Transverse colon (tissue), 4 donors: ENCODE data around the gene ACTL7B. TPM values are rescaled to one million over a fixed set of nuclear protein-coding genes. Genes with fewer than 3 reads are reported as not detected.
A peak's percentile ranks its signal among the peaks of the same experiment; 100 is the strongest.
"Not testable (repeated sequence)": the region's sequence is repeated elsewhere in the genome, so short reads cannot be mapped to it uniquely, and the experiment has no call there.

ENCODE experiments used
- DNase-seq: peaks from one replicate; pipeline ENCODE4 v3.0.0-alpha.2; 2019
- H3K27ac ChIP-seq, 4 donors: fragments of 200-600 bp; sonication (generic); 2 replicates each; pipeline ENCODE4 v1.5.1; 2016 to 2018; ENCODE audit warnings: inconsistent platforms in 4 of 4
- H3K27me3 ChIP-seq: fragments of 200-600 bp; sonication (generic); 2 replicates; pipeline ENCODE4 v1.5.1; 2017; ENCODE audit warnings: inconsistent platforms
- H3K36me3 ChIP-seq, 4 donors: fragments of 200-600 bp; sonication (generic); 2 replicates each; pipeline ENCODE4 v1.5.1; 2017 to 2019; ENCODE audit warnings: inconsistent platforms in 4 of 4
- H3K4me1 ChIP-seq, 4 donors: fragments of 200-600 bp; sonication (generic); 2 replicates each; pipeline ENCODE4 v1.5.1; 2017 to 2020; ENCODE audit warnings: inconsistent platforms in 4 of 4
- H3K4me3 ChIP-seq, 4 donors: fragments of 200-600 bp; sonication (generic); 1 replicate in 1 of 4; 2 replicates in 3 of 4; pipeline versions ENCODE4 v1.5.1 to v1.6.1; 2017 to 2019; ENCODE audit warnings: inconsistent platforms in 4 of 4
- H3K9me3 ChIP-seq, 2 donors: fragments of 200-600 bp; sonication (generic); 2 replicates each; pipeline ENCODE4 v1.5.1; 2017 to 2019; ENCODE audit warnings: inconsistent platforms in 2 of 2
- CTCF ChIP-seq, 5 experiments: fragments of 200-600 bp in 3 of 5; fragments of 450-650 bp in 2 of 5; sonication (generic) in 3 of 5; IDR thresholded peaks; 1 replicate in 2 of 5; 2 replicates in 3 of 5; pipeline ENCODE4 v1.5.1; 2016 to 2017; ENCODE audit warnings: antibody characterized with exemption in 5 of 5, inconsistent platforms in 3 of 5, mild to moderate bottlenecking in 2 of 5, moderate library complexity in 1 of 5
- EP300 ChIP-seq: sonication (generic); formaldehyde crosslinking; IDR thresholded peaks from one replicate; pipeline ENCODE4 v1.6.1; 2017; ENCODE audit warnings: antibody characterized with exemption, low read depth
- POLR2A ChIP-seq: fragments of 450-650 bp; IDR thresholded peaks from one replicate; pipeline ENCODE4 v1.6.1; 2016; ENCODE audit warnings: antibody characterized with exemption, mild to moderate bottlenecking, moderate library complexity
- POLR2AphosphoS5 ChIP-seq, 3 donors: sonication (generic); formaldehyde crosslinking; IDR thresholded peaks; one replicate each; pipeline ENCODE4 v1.6.1; 2016; ENCODE audit warnings: antibody characterized with exemption in 3 of 3
- WGBS, 2 donors: methylation state at CpG; one replicate each; pipeline ENCODE4 v1.1.5; 2018; ENCODE audit warnings: low coverage in 1 of 2; 5-methylcytosine and 5-hydroxymethylcytosine counted together
- in situ Hi-C, 4 donors: fragments of 200-750 bp; cut with MboI; loops; one replicate each; pipeline versions ENCODE4 v1.15.0 to v1.15.1; 2017; ENCODE audit warnings: low sequenced_read_pairs in 3 of 4, low pct_ligation_motif_present in 1 of 4, low pct_unique_long_range_greater_than_20kb in 1 of 4
- intact Hi-C: fragments of 100-400 bp; cut with DNase I; formaldehyde crosslinking; loops from one replicate; pipeline ENCODE4 v1.15.1; 2023; ENCODE audit warnings: low total_unique reads
- total RNA-seq, 4 donors: library from RNA; depleted of rRNA; stranded (reverse); fragments of >200 nt; gene quantifications; one replicate each; pipeline ENCODE4 v1.1.0, GENCODE V29; 2016

Gene ACTL7B
- total RNA-seq, 4 donors from 2014 or later = not detected

DNA sequence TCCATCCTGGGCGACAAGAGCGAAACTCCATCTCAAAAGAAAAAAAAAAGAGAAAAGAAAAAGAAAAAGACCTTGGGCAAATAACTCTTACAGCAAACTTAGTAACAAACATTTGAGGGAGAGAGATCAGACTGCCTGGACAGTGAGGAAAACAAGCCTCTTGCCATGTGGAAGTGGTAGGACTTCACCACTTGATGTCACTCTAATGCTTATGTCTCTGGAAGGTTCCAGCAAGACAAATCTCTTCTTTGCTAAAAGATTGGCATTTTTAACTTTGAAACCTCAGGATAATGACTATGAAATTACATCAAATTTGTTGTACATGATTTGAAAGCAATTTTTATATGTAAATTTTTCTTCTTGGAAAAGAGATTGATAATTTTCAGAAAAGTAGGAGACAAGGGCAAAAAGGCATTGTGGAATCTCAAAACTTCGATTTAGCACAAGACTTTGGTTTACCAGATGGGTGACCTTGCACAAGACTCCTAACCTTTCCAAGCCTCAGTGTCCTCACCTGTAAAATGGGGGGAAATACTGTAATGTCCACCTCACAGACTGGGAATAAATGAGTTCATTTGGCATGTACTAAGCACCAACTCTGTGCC, 5.4 kb downstream of the ACTL7B start:
- no peak overlapping the region for H3K27ac ChIP-seq
- no peak for DNase-seq
- no peak overlapping the region for H3K4me3 ChIP-seq
- TF ChIP-seq POLR2AphosphoS5 (IDR thresholded peaks at IDR 0.05) = no peak
- TF ChIP-seq CTCF (IDR thresholded peaks at IDR 0.05) = peak in 2 of 5 experiments; percentile 12 to 21
- H3K27me3 ChIP-seq = no peaks in the 10 kb centered on the region
- intact Hi-C loops (no loop called here), in situ Hi-C loops (loop anchor here in 1 of 4 donors (25.0 kb wide), 1 partner anchor 112 kb away; no protein-coding TSS in a partner anchor)
- 93 to 97% methylated on average over 3 of the region's 3 CpGs for WGBS, 2 donors
- no peaks in the 10 kb centered on the region for H3K9me3 ChIP-seq
- no peaks in the 10 kb centered on the region for H3K36me3 ChIP-seq
- H3K4me1 ChIP-seq = no peaks in the 10 kb centered on the region

- DNase-seq, H3K4me3 ChIP-seq, H3K36me3 ChIP-seq, H3K4me1 ChIP-seq, H3K27me3 ChIP-seq, H3K9me3 ChIP-seq, H3K27ac ChIP-seq, in situ Hi-C loops: not testable (repeated sequence)
- 95% methylated on average over 8 of the region's 8 CpGs; no CpG with 5 or more reads in 1 of the 2 donors for WGBS, 2 donors
- intact Hi-C loops = loop anchor here (5.0 kb wide), 1 partner anchor 1581 kb away; no protein-coding TSS in a partner anchor
Measured at GRCh38 chr9:108848296-108848695, 7.5 kb downstream of the ACTL7B start.

- 78 to 82% methylated on average over 2 of the region's 2 CpGs for WGBS, 2 donors
- Histone ChIP-seq H3K27me3 (no peaks in the 10 kb centered on the region), H3K36me3 (no peaks in the 10 kb centered on the region), H3K27ac (no peak overlapping the region), H3K4me3 (no peak overlapping the region), H3K4me1 (no peaks in the 10 kb centered on the region), H3K9me3 (no peaks in the 10 kb centered on the region)
- TF ChIP-seq POLR2AphosphoS5 (IDR thresholded peaks at IDR 0.05) = no peak
- TF ChIP-seq CTCF (IDR thresholded peaks at IDR 0.05) = no peak
- TF ChIP-seq POLR2A = no peak
- no peak for TF ChIP-seq EP300
- in situ Hi-C loops (no loop called here), intact Hi-C loops (loop anchor here (5.0 kb wide), 1 partner anchor 1579 kb away; no protein-coding TSS in a partner anchor)
- DNase-seq = no peak
Measured at GRCh38 chr9:108845947-108846346, 9.8 kb downstream of the ACTL7B start.

- TF ChIP-seq EP300 (no peak), POLR2A (no peak), POLR2AphosphoS5 (IDR thresholded peaks at IDR 0.05) (no peak), CTCF (IDR thresholded peaks at IDR 0.05) (no peak)
- WGBS, 2 donors = 85 to 86% methylated on average over 5 of the region's 5 CpGs
- Histone ChIP-seq H3K9me3 (no peaks in the 10 kb centered on the region), H3K27ac (no peak overlapping the region), H3K4me1 (no peaks in the 10 kb centered on the region), H3K36me3 (no peaks in the 10 kb centered on the region), H3K4me3 (no peak overlapping the region), H3K27me3 (no peaks in the 10 kb centered on the region)
- intact Hi-C loops = loop anchor here (5.0 kb wide), 1 partner anchor 1578 kb away; no protein-coding TSS in a partner anchor
- DNase-seq = no peak
- in situ Hi-C loops = no loop called here
Measured at GRCh38 chr9:108845507-108845906, 10.3 kb downstream of the ACTL7B start.

DNA sequence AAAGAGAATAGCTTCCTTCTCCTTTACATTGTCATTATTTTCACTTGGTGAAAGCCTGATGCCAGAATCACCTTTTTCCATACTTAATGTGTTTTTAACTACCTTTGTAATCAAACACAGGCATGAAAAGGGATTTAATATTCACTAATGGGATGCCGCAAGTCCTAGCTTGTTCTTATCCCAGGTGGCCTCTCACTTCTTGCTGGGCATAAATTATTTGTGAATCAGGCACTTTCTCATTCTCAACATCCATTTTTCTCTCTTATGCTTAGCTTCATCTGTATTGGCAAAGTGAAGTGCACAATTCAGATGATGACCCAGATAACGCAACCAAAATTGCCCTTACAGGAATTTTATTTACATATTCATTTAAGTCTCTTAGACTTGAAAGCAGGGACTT, 10.9 kb downstream of the ACTL7B start:
- H3K27me3 ChIP-seq = no peaks in the 10 kb centered on the region
- no peak overlapping the region for H3K4me3 ChIP-seq
- H3K27ac ChIP-seq = no peak overlapping the region
- intact Hi-C loops = loop anchor here (5.0 kb wide), 1 partner anchor 1578 kb away; no protein-coding TSS in a partner anchor
- no peak for DNase-seq
- 67 to 74% methylated on average over 2 of the region's 2 CpGs for WGBS, 2 donors
- TF ChIP-seq EP300 (no peak), POLR2A (no peak), POLR2AphosphoS5 (IDR thresholded peaks at IDR 0.05) (no peak), CTCF (IDR thresholded peaks at IDR 0.05) (no peak)
- in situ Hi-C loops = no loop called here
- H3K36me3 ChIP-seq = no peaks in the 10 kb centered on the region
- no peaks in the 10 kb centered on the region for H3K4me1 ChIP-seq
- no peaks in the 10 kb centered on the region for H3K9me3 ChIP-seq
